Activated CD8-positive, alpha-beta T cell treated with anti-CD3 and anti-CD28 coated beads, Interleukin-2, amount 10 ng/mL, durations not matched to agents 7 days and 5 days (primary cell): Measurements from ENCODE around the gene RAB22A. TPM values are rescaled to one million over a fixed set of nuclear protein-coding genes. Genes with fewer than 3 reads are reported as not detected.

Experiments
- ATAC-seq: fragments of 150-1000 bp; cut with Tn5 transposase; one replicate; pipeline ENCODE4 v1.10.0; 2021; ENCODE audit warnings: moderate library complexity
- CTCF ChIA-PET: fragments of 350-600 bp; sonication (Branson Sonifier 250); formaldehyde crosslinking; loops from one replicate; lab custom pipeline; 2021; ENCODE audit warnings: antibody characterized with exemption; lab: Charles Lee
- POLR2A ChIA-PET: fragments of 350-600 bp; sonication (Branson Sonifier 250); formaldehyde crosslinking; loops from one replicate; lab custom pipeline; 2021; ENCODE audit warnings: antibody characterized with exemption; lab: Charles Lee
- DNase-seq: peaks from one replicate; pipeline ENCODE4 v3.0.0-alpha.2; 2020
- H3K27ac Mint-ChIP-seq: one replicate; pipeline ENCODE4 v1.8.0; 2021; ENCODE audit warnings: mild to moderate bottlenecking, mixed read lengths
- H3K27me3 Mint-ChIP-seq: one replicate; pipeline ENCODE4 v1.8.0; 2021; ENCODE audit warnings: low read depth, mixed read lengths
- H3K36me3 Mint-ChIP-seq: one replicate; pipeline ENCODE4 v1.8.0; 2021; ENCODE audit warnings: low read depth, mixed read lengths
- H3K4me1 Mint-ChIP-seq: one replicate; pipeline ENCODE4 v1.8.0; 2021; ENCODE audit warnings: low read depth, mixed read lengths
- H3K4me3 Mint-ChIP-seq: one replicate; pipeline ENCODE4 v1.8.0; 2021; ENCODE audit warnings: mild to moderate bottlenecking, mixed read lengths
- H3K9me3 Mint-ChIP-seq: one replicate; pipeline ENCODE4 v1.8.0; 2022; ENCODE audit warnings: mixed read lengths; ENCODE audit not compliant: insufficient read depth
- total RNA-seq, 2 experiments: library from RNA; stranded (reverse); gene quantifications; one replicate each; pipeline ENCODE4 v1.2.3, GENCODE V29; 2021

RAB22A gene
- total RNA-seq, 2 experiments from 2014 or later = 16.0 to 17.3 TPM

- Mint-ChIP-seq H3K9me3 (no peaks in the 10 kb centered on the region), H3K4me3 (no peak overlapping the region), H3K27me3 (peaks cover 26% of the 10 kb centered on the region), H3K27ac (no peak overlapping the region), H3K4me1 (no peaks in the 10 kb centered on the region), H3K36me3 (no peaks in the 10 kb centered on the region)
- POLR2A ChIA-PET = no interaction called here
- CTCF ChIA-PET = interaction anchor here (0.6 to 1.4 kb wide), 2 partner anchors 142 to 152 kb away, joined by 3 to 4 read pairs; no protein-coding TSS in a partner anchor
- no peak for ATAC-seq
- DNase-seq = no peak
These were observed 66.3 kb downstream of the RAB22A start for GRCh38 chr20:58375759-58376352.

- Mint-ChIP-seq H3K27me3 (peaks cover 29% of the 10 kb centered on the region), H3K9me3 (peaks cover 7% of the 10 kb centered on the region), H3K27ac (no peak overlapping the region), H3K36me3 (peaks cover 2% of the 10 kb centered on the region), H3K4me1 (no peaks in the 10 kb centered on the region), H3K4me3 (no peak overlapping the region)
- DNase-seq (no peak), ATAC-seq (no peak)
- POLR2A ChIA-PET = interaction anchor here (1.0 kb wide), 1 partner anchor 22 kb away, joined by 4 read pairs; no protein-coding TSS in a partner anchor
- CTCF ChIA-PET = interaction anchor here (1.4 kb wide), 1 partner anchor 143 kb away, joined by 3 read pairs; no protein-coding TSS in a partner anchor
These were observed 67.5 kb downstream of the RAB22A start for GRCh38 chr20:58377017-58377416.

- H3K36me3 Mint-ChIP-seq = peaks cover 2% of the 10 kb centered on the region
- H3K27me3 Mint-ChIP-seq = peaks cover 29% of the 10 kb centered on the region
- no peaks in the 10 kb centered on the region for H3K4me1 Mint-ChIP-seq
- ChIA-PET CTCF (interaction anchor here (1.2 kb wide), 1 partner anchor 140 kb away, joined by 3 read pairs; no protein-coding TSS in a partner anchor), POLR2A (interaction anchor here (0.6 kb wide), 1 partner anchor 186 kb away, joined by 3 read pairs; no protein-coding TSS in a partner anchor)
- peaks cover 7% of the 10 kb centered on the region for H3K9me3 Mint-ChIP-seq
- ATAC-seq (no peak), DNase-seq (no peak)
- H3K4me3 Mint-ChIP-seq = no peak overlapping the region
- no peak overlapping the region for H3K27ac Mint-ChIP-seq
These were observed 68.4 kb downstream of the RAB22A start for GRCh38 chr20:58377766-58378401.

- Mint-ChIP-seq H3K9me3 (peaks cover 7% of the 10 kb centered on the region), H3K27me3 (peaks cover 31% of the 10 kb centered on the region), H3K27ac (no peak overlapping the region), H3K36me3 (peaks cover 2% of the 10 kb centered on the region), H3K4me1 (no peaks in the 10 kb centered on the region), H3K4me3 (no peak overlapping the region)
- DNase-seq = no peak
- no peak for ATAC-seq
- CTCF ChIA-PET = interaction anchor here (1.2 kb wide), 1 partner anchor 141 kb away, joined by 3 read pairs; no protein-coding TSS in a partner anchor
- POLR2A ChIA-PET = no interaction called here
These were observed 69.2 kb downstream of the RAB22A start for GRCh38 chr20:58378704-58379103.

- CTCF ChIA-PET = no interaction called here
These were observed 72.1 kb downstream of the RAB22A start for GRCh38 chr20:58381627-58382026.

GRCh38 chr20:58382096-58382495 is 72.6 kb downstream of the RAB22A start:
- Mint-ChIP-seq H3K4me1 (no peaks in the 10 kb centered on the region), H3K4me3 (no peak overlapping the region), H3K9me3 (peaks cover 7% of the 10 kb centered on the region), H3K27me3 (peaks cover 31% of the 10 kb centered on the region), H3K36me3 (peaks cover 2% of the 10 kb centered on the region), H3K27ac (no peak overlapping the region)
- ChIA-PET CTCF (no interaction called here), POLR2A (interaction anchor here (0.7 kb wide), 1 partner anchor 599 kb away, joined by 3 read pairs; no protein-coding TSS in a partner anchor)
- ATAC-seq = no peak
- DNase-seq = no peak

More at GRCh38 chr20:58381627-58382026, 72.1 kb downstream of the RAB22A start:
- DNase-seq (no peak), ATAC-seq (no peak)
- Mint-ChIP-seq H3K36me3 (peaks cover 2% of the 10 kb centered on the region), H3K27me3 (peaks cover 29% of the 10 kb centered on the region), H3K9me3 (peaks cover 7% of the 10 kb centered on the region), H3K4me3 (no peak overlapping the region), H3K4me1 (no peaks in the 10 kb centered on the region), H3K27ac (no peak overlapping the region)
- POLR2A ChIA-PET = no interaction called here

- H3K9me3 Mint-ChIP-seq = peaks cover 7% of the 10 kb centered on the region
- H3K4me3 Mint-ChIP-seq = no peak overlapping the region
- H3K27ac Mint-ChIP-seq = no peak overlapping the region
- CTCF ChIA-PET = no interaction called here
- DNase-seq (no peak), ATAC-seq (no peak)
- peaks cover 13% of the 10 kb centered on the region for H3K27me3 Mint-ChIP-seq
- POLR2A ChIA-PET = no interaction called here
- H3K4me1 Mint-ChIP-seq = peaks cover 2% of the 10 kb centered on the region
- peaks cover 4% of the 10 kb centered on the region for H3K36me3 Mint-ChIP-seq
These were observed 75.3 kb downstream of the RAB22A start for GRCh38 chr20:58384821-58385220.

GRCh38 chr20:58388028-58388601 is 78.6 kb downstream of the RAB22A start:
- Mint-ChIP-seq H3K36me3 (peaks cover 33% of the 10 kb centered on the region), H3K9me3 (no peaks in the 10 kb centered on the region), H3K4me1 (peaks cover 30% of the 10 kb centered on the region), H3K27me3 (peaks cover 11% of the 10 kb centered on the region), H3K27ac (no peak overlapping the region), H3K4me3 (no peak overlapping the region)
- ChIA-PET POLR2A (interaction anchor here (1.0 to 1.8 kb wide), 6 partner anchors 17 to 768 kb away, joined by 3 to 10 read pairs (median 4); partner anchors contain the start of genes STX16 and ZBP1), CTCF (interaction anchor here (1.2 to 1.5 kb wide), 3 partner anchors 13 to 151 kb away, joined by 3 to 10 read pairs (median 7); no protein-coding TSS in a partner anchor)
- DNase-seq = no peak
- no peak for ATAC-seq

- Mint-ChIP-seq H3K36me3 (peaks cover 37% of the 10 kb centered on the region), H3K9me3 (no peaks in the 10 kb centered on the region), H3K27me3 (peaks cover 8% of the 10 kb centered on the region), H3K4me1 (peaks cover 35% of the 10 kb centered on the region), H3K27ac (peak within 1 kb of the TSS; percentile 95), H3K4me3 (peak within 1 kb of the TSS; percentile 88)
- ATAC-seq (peak; percentile 98), DNase-seq (peak; percentile 96)
- ChIA-PET CTCF (interaction anchor here (1.0 to 1.7 kb wide), 5 partner anchors 12 to 152 kb away, joined by 3 to 10 read pairs (median 7); no protein-coding TSS in a partner anchor), POLR2A (interaction anchor here (0.7 to 1.8 kb wide), 16 partner anchors 10 to 769 kb away, joined by 3 to 14 read pairs (median 4); partner anchors contain the start of genes RAB22A, STX16 and ZBP1)
These were observed 79.4 kb downstream of the RAB22A start, which contains the start of gene VAPB for GRCh38 chr20:58388882-58389323. TSS of gene VAPB (plus strand) at chr20:58389229. CDS start at chr20:58389460, 231 bp downstream.

- Mint-ChIP-seq H3K36me3 (peaks cover 41% of the 10 kb centered on the region), H3K27ac (peak overlapping the region; percentile 95), H3K4me1 (peaks cover 39% of the 10 kb centered on the region), H3K4me3 (peak overlapping the region; percentile 88), H3K27me3 (peaks cover 8% of the 10 kb centered on the region), H3K9me3 (no peaks in the 10 kb centered on the region)
- CTCF ChIA-PET = interaction anchor here (1.0 to 1.7 kb wide), 5 partner anchors 11 to 153 kb away, joined by 3 to 10 read pairs (median 7); no protein-coding TSS in a partner anchor
- DNase-seq (peak; percentile 52), ATAC-seq (peak; percentile 59)
- POLR2A ChIA-PET = interaction anchor here (0.7 to 1.8 kb wide), 12 partner anchors 10 to 262 kb away, joined by 3 to 14 read pairs (median 5); partner anchors contain the start of genes RAB22A and STX16
These were observed 79.9 kb downstream of the RAB22A start for GRCh38 chr20:58389324-58389967.
